ENCODE data around the gene FOXD3.
A peak's percentile ranks its signal among the peaks of the same experiment; 100 is the strongest.
"Not testable (repeated sequence)": the region's sequence is repeated elsewhere in the genome, so short reads cannot be mapped to it uniquely, and the experiment has no call there.

Gene FOXD3

GRCh38 chr1:63352736-63353135 is 30.4 kb downstream of the FOXD3 start:
- no peak for TF ChIP-seq JUND (IDR thresholded peaks at IDR 0.05; ENCODE audit: low read depth)
- in situ Hi-C loops (cut with HindIII; ENCODE audit: low pct_unique_long_range_greater_than_20kb, low sequenced_read_pairs) = no loop called here
- DNase-seq (ENCODE audit: low read depth in 1 of 2, low spot score in 1 of 2) = no peak

DNA sequence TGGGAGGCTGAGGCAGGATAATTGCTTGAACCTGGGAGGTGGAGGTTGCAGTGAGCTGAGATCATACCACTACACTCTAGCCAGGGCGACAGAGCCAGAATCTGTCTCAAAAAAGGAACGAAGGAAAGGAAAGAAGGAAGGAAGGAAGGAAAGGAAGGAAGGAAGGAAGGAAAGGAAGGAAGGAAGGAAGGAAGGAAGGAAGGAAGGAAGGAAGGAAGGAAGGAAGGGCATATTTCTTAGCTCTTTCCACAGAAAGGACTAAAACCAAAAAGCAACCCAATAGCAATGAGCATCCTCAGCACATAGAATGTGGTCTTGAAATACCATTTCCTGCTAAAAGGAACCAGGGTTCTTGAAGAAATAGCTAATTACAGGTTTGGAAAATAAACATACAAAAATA is 33.9 kb downstream of the FOXD3 start:
- DNase-seq (ENCODE audit: low read depth in 1 of 2, low spot score in 1 of 2); in situ Hi-C loops (cut with HindIII; ENCODE audit: low pct_unique_long_range_greater_than_20kb, low sequenced_read_pairs): not testable (repeated sequence)

DNA sequence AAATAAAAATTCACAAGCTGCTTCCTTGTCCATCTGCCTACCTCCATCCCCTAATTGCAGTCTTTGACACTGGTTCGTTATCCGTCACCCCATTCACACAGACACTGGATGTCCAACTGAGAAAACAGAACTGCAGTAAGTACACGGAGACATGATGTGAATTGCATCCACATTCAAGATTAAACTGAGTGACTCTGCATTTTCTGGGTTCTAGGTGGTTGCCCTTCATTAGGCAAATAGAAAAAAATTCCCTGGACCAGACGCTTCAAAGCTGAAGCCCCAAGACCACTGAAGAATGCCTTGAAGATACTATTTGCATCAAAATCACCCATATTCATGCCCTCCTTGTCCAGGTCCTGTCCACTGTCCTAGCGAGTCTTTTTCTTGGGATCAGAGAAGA is 37.2 kb downstream of the FOXD3 start:
- in situ Hi-C loops (cut with HindIII; ENCODE audit: low pct_unique_long_range_greater_than_20kb, low sequenced_read_pairs) = no loop called here
- DNase-seq (ENCODE audit: low read depth in 1 of 2, low spot score in 1 of 2) = no peak
- TF ChIP-seq JUND (IDR thresholded peaks at IDR 0.05; ENCODE audit: low read depth) = no peak

GRCh38 chr1:63362073-63362472 is 39.7 kb downstream of the FOXD3 start:
- DNase-seq (ENCODE audit: low read depth in 1 of 2, low spot score in 1 of 2) = no peak
- in situ Hi-C loops (cut with HindIII; ENCODE audit: low pct_unique_long_range_greater_than_20kb, low sequenced_read_pairs) = no loop called here
- no peak for TF ChIP-seq JUND (IDR thresholded peaks at IDR 0.05; ENCODE audit: low read depth)

DNA sequence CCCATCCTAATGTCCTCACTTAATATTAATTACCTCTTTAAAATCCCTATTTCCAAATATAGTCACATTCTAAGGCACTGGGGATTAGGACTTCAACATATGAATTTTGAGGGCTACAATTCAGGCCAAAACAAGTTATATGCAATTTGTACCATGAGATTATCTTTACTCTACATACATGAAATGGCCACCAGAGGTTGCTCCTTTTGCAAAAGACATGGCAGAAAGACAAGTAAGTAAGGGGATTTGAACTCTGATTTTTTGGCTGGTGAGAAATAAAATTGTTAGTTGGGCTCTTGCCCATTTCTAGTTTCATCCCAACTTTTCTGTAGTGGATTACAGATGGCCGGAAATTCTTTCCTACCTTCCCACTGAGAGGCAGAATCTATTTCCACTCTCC is 40.2 kb downstream of the FOXD3 start:
- no peak for TF ChIP-seq JUND (IDR thresholded peaks at IDR 0.05; ENCODE audit: low read depth)
- in situ Hi-C loops (cut with HindIII; ENCODE audit: low pct_unique_long_range_greater_than_20kb, low sequenced_read_pairs) = no loop called here
- no peak for DNase-seq (ENCODE audit: low read depth in 1 of 2, low spot score in 1 of 2)

DNA sequence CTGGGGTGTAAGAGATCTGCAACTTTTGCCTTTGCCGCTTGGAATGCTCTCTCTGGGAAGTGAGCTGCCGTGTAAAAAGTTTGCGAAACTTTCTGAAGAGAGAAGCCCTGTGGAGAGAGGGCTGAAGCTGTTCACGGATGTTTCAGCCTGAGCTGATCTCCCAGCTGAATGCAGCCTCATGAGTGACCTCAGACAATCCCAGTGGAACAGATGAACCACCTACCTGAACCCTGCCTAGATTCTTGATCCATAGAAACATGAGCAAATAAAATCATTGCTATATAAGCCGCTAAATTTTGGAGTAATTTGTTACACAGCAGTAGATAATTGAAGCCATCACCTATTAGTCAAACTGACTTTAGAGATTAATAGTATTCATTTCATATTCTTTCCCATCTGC is 40.6 kb downstream of the FOXD3 start:
- in situ Hi-C loops (cut with HindIII; ENCODE audit: low pct_unique_long_range_greater_than_20kb, low sequenced_read_pairs) = no loop called here
- no peak for DNase-seq (ENCODE audit: low read depth in 1 of 2, low spot score in 1 of 2)
- no peak for TF ChIP-seq JUND (IDR thresholded peaks at IDR 0.05; ENCODE audit: low read depth)

GRCh38 chr1:63366908-63367214 is 44.5 kb downstream of the FOXD3 start:
- in situ Hi-C loops (cut with HindIII; ENCODE audit: low pct_unique_long_range_greater_than_20kb, low sequenced_read_pairs) = no loop called here
- no peak for TF ChIP-seq JUND (IDR thresholded peaks at IDR 0.05; ENCODE audit: low read depth)
- no peak for DNase-seq (ENCODE audit: low read depth in 1 of 2, low spot score in 1 of 2)

- TF ChIP-seq JUND (IDR thresholded peaks at IDR 0.05; ENCODE audit: low read depth) = no peak
- DNase-seq (ENCODE audit: low read depth in 1 of 2, low spot score in 1 of 2) = peak; percentile 79 to 93
- in situ Hi-C loops (cut with HindIII; ENCODE audit: low pct_unique_long_range_greater_than_20kb, low sequenced_read_pairs) = no loop called here
These were observed 45.1 kb downstream of the FOXD3 start, which contains the start of gene ALG6 for GRCh38 chr1:63367215-63368103. Gene ALG6, plus strand, starts transcription at chr1:63367627. Its CDS starts 3,351 bp downstream, at chr1:63370978.

- DNase-seq (ENCODE audit: low read depth in 1 of 2, low spot score in 1 of 2) = no peak
- TF ChIP-seq JUND (IDR thresholded peaks at IDR 0.05; ENCODE audit: low read depth) = no peak
- in situ Hi-C loops (cut with HindIII; ENCODE audit: low pct_unique_long_range_greater_than_20kb, low sequenced_read_pairs) = no loop called here
These were observed 45.8 kb downstream of the FOXD3 start for GRCh38 chr1:63368131-63368530.

All from T47D (cell line).